HG03066 (cell line): ENCODE data around the gene ACSM5.

Experiments used
- ATAC-seq: cut with Tn5 transposase; IDR thresholded peaks from one replicate; pipeline ENCODE4 v1.9.1; 2021; ENCODE audit warnings: low read depth; ENCODE audit not compliant: unreplicated experiment

Gene ACSM5, protein sequence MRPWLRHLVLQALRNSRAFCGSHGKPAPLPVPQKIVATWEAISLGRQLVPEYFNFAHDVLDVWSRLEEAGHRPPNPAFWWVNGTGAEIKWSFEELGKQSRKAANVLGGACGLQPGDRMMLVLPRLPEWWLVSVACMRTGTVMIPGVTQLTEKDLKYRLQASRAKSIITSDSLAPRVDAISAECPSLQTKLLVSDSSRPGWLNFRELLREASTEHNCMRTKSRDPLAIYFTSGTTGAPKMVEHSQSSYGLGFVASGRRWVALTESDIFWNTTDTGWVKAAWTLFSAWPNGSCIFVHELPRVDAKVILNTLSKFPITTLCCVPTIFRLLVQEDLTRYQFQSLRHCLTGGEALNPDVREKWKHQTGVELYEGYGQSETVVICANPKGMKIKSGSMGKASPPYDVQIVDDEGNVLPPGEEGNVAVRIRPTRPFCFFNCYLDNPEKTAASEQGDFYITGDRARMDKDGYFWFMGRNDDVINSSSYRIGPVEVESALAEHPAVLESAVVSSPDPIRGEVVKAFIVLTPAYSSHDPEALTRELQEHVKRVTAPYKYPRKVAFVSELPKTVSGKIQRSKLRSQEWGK

DNA sequence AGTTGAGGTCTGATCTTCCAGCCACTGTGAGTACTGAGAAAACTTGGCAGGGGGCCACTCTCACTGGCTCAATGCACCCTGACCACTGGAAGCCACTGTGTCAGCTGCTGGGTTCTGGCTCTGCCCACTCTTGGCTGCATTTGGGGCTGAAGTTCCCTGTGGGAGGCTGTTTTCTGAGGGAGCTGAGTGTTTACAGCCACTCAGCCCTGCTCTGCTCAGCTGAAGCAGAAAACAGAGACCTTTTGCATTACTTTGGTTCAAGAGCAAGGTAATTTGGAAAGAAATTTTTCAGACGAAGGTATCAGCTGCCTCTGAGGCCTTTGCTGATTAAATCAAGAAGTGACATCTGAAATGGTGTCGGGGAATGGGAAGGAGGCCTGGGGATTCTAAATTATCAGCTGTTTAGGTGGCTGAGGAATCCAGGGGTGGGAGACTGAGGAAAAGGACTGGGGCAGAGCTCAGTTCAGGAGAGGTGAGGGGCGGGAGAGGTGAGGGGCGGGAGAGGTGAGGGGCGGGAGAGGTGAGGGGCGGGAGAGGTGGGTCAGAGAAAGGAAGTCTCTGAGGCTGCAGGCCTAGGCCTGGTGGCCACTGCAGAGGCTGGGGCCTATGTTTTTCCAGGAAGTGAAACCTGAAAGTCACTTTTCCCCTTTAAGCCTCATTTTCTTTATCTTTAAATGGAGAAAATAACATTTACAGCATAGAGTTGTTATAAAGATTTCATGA is at the start of gene ACSM5:
TSS of gene ACSM5 (plus strand) at position 137 of the 723 bp plus-strand sequence. CDS start 1,951 bp downstream, outside the sequence.
- ATAC-seq: no peak

DNA sequence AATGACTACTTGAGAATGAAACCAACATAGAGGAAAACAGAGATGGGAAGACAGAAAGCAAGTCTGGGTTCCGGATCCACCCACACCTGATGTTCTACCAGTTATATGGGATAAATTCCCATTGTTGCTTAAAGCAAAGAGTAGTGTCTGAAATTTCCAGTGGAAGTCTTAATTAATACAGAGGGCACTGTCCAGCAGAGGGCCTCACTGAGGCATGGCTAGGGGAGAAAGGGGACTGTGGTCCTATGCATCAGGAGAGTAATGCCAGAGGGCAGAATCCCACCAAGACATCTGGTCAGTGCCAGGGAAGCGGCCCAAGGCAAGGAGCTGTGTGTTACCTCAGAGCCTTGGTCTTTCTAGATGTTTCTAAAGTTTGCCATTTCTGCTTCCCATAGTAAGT is 49.3 kb upstream of the ACSM5 start:
- ATAC-seq: no peak

DNA sequence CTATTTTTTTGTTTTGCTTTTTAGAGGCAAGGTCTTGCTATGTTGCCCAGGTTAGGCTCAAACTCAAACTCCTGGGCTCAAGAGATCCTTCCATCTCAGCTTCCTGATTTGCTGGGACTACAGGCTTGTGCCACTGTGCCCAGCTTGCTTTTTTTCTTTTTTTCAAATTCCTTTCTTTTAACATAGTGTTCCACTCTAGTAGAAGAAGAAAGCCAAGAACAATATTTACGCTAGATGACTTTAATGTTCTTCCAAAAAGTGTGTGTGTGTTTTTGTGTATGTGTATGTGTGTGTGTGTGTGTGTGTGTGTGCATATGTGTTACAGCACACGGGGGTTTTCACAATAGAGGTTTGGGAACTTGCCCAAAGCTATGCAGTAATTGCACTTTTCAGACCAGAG is 46.1 kb upstream of the ACSM5 start:
- ATAC-seq: no peak

DNA sequence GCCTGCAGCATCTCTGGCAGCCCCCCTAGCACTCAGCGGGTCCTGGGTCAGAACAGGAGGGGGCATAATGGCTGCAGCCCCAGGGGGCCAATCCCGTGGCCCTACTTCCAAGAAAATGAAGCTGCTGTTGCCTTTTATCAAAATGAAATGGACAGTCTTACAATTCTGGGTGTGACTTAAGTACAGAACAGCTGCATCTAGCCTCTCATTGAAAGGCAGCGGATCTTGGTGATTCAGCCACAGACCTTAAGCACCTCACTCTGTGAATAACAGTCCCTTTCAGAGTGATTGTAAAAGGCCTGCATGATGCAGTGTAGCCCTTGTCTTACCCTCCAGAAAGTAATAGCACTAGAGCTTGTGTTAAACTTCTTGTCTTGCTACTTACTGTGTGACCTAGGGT is 45.3 kb upstream of the ACSM5 start:
- ATAC-seq: no peak

DNA sequence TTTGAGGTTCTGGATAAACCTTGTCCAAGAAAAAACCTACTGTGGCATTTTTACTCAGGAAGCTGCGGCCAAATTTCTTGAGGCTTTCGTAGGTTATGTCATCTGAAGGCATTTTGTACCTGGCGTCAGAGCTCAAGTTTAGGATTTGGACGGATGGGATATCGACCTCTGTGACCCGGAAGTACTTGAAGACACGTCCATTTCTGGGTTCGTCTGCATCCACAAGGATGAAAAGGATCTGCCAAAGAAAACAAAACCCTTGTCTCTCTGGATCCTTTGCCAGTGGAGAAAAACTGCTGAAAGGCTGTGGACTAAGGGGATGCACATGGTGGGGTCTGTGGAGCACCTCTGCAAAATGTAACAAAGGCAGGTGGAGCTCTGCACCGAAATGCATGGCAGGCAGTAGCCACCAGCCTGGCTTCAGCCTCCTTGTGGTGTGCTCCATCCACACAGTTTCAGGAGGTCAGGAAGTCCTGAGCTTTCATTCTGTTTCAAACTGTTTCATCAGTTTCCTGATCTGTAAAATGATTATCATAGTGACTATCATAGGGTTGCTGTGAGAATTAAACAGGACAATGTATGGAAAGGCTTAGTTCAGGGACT is 39.8 kb upstream of the ACSM5 start:
- no peak for ATAC-seq

DNA sequence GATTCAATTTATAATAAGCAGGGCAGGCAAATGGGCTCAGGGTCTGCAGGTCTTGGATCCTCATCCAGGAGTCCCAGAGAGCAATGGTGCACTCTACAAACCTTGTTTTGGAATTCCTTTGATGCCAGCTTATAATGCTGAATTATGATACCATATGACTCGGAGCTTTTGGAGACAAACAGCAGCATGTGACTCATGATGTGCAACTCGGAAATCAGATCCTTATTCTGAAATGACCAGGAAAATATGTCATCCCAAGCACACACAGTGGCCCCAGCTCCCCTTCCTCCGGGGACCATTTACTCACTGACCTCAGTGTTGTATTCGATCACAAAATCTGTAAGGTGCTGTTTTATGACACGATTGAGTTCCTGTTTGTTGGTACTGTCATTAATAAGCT is 36.6 kb upstream of the ACSM5 start:
- ATAC-seq: no peak

DNA sequence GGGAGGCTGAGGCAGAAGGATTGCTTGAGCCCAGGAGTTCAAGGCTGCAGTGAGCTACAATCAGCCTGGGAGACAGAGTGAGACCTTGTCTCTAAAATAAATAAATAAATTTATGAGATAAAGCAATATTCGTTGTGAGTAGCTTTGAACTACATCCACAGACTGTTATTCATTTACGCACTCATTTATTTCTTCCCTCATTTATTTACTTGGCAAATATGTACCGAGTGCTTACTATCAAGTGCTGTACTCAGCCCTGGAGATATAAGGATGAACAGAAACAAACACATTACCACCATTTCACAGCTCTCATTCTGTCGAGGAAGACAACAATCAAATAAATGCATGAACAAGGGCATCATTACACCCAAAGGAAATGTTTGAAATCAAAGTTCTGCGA is 32.2 kb upstream of the ACSM5 start:
- no peak for ATAC-seq

DNA sequence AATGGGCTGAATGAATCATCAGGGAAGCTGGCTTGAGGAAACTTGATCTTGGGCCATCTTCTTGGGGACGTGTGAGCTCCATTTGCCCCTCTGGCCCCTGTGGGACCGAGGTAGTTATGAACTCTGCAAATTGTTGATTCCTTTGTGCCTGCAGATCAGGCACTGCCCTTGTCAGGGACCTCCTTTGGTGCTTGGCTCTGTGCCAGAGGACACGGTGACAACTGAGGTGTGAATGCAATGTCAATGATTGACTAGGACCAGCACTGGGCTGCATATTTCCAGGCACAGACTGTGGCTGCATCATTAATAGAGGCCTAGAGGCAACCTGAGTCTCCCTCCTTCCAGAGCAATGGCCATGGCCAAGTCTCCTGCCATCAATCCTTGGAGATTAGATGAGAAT is 28.6 kb upstream of the ACSM5 start:
- no peak for ATAC-seq

DNA sequence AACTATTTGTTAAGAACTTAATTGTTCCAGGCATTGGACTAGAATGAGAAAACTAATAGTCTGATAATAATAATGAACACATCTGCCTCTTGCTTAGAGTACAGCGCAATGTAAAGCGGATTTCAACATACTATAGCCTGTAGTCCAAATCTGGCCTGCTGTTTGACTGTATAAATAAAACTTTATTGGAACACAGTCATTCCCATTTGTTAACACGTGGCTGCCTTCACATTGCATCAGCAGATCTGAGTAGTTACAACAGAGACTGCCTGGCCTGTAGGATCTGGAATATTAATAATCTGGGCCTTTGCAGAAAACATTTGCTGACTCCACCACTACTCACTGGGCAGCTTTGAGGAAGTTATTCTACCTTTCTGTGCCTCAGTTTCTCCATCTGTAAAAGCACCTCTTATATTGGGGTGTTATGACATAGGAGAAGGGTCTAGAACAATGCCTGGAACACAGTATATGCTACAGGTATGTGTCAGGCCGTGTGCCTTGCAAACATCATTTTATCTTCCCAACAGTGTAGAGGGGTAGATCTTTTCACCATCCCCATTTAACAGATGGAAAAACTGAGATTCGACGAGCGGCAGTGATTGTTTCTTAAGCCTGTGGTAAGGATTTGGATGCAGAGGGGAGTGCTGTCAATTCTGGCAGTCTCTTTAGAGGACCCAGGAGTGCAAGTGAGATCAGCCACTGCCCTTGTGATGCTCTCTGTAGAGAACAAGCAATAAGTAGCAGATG is 27.0 kb upstream of the ACSM5 start:
- ATAC-seq: no peak

DNA sequence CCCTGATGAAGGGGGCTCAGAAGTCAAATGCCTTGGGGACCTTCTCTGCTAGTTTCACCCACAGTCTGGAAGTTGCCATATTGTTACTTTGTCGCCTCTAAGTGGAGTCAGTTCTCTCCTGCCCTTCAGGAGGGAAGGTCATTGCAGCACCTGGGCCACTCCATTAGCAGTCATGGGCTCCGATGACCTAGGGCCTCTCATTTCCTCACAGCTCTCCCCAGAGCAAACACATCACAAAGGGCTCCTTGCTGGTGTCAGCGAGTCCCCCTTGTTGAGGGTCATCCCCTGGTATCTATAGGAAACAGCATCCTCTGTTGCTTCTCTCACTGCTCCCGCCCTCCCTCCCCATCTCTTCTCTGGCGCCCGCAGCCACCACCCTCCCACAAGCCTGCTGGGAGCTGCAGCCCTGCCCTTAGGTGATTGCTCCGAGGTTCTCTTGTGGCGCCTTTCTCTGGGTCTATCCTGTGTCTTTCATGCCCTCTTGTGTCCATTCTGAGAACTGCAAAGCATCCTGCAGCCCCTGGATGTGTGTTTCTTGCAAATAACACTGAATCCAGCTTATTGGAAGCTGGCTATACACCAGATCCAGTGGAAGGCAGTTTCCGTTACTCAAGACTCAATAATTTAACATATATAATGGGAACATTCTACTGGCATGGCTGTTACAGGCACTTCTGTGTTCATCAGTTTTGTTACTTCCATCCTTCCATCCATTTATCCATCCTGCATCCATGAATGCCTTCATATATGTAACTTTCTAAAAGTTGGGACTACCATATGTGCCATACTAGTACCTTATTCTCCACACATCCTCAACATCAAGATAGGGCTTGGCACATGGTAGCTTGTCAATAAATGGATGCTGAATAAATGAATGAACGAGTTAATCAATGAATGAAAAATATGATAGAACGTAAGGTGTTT is 26.0 kb upstream of the ACSM5 start:
- no peak for ATAC-seq

DNA sequence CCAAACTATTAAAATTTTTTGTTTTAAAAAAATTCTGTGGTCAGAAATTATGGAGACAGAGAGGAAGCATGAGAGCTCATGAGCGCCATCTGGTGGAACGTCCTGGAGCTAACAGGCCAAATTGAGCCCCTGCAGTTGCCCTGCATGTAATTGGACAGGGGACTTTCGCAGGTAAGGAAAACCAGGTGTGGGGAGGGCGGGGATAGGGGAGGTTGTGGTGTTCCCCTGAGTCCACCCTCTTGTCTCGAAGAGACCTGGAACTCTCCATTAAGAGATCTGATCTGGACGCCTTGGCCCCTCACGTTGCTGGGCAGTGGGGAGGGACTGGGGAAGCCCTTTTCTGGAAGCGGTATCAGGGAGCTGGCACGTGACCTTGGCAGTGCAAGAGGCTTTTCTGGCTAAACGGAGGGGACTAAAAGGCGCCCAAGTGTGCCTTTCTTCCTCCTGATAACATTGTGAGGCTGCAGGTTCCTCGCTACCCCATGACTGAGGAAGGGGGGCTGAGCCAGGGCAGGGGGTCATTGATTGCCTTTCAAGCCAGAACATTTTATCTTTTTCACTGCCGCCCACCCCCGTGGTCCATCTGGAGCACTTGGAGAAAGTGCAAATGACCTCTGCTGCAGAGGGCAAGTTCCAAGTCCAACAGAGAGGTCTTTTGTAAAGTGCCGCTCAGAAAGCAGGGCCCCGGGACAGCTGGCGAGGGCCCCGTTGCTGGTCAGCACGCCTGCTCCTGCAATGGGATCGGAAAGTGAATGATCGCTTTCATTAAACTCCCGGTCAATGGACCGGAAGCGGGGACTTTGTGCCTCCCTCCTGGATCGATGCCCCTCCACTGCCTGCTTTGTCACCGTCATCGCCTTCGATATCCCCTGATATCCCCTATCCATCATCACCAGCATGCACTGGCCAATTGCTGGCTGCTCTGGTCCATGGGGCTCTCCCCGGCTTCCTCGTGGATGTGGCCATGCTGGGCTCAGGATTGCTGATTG is 23.2 kb upstream of the ACSM5 start:
- no peak for ATAC-seq

DNA sequence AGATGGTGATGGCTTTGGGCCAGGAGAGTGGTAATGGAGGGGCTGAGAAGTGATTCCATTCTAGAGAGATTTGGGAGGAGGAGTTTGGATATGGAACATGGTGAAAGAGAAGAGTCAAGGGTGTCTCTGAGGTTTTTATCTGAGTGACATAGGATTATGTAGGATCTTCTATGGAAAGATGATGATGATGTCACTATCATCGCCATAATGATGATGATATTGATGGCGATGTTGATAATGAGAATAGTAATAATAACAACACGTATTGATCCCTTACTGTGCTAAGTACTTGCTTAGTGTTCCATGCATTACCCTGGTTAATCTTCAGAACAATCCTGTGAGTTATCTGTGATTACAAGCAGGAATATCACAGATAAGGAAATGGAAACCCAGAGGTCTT is 21.4 kb upstream of the ACSM5 start:
- ATAC-seq: no peak

DNA sequence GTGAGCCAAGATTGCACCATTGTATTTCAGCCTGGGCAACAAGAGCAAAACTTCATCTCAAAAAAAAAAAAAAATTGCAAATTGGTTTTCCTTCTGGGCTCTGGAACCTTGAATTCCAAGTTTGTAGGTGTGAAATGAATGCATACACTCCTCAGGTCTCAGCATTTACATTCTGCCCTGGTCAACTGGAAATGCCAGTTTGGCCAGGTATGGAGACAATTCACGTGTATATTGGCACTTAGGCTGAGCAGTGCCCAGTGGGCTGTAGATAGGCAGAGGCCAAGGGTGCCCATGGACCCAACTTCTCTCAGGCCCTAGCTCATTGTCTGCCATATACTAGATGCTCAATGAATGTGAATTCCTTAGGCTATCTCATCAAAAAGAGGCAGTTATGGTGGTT is 20.5 kb upstream of the ACSM5 start:
- no peak for ATAC-seq

DNA sequence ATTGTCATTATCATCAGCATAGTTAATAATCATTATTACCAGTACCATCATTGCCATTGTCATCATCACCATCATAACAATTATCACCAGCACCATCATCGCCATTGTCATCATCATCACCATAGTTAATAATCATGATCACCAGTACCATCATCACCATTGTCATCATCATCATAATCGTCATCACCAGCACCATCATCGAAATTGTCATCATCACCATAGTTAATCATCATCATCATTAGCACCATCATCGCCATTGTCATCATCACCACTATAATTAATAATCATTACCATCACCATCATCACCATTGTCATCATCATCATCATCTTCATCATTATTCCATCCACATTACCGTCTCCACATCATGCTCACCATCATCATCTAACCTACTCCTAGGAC is 18.3 kb upstream of the ACSM5 start:
- ATAC-seq: no peak

DNA sequence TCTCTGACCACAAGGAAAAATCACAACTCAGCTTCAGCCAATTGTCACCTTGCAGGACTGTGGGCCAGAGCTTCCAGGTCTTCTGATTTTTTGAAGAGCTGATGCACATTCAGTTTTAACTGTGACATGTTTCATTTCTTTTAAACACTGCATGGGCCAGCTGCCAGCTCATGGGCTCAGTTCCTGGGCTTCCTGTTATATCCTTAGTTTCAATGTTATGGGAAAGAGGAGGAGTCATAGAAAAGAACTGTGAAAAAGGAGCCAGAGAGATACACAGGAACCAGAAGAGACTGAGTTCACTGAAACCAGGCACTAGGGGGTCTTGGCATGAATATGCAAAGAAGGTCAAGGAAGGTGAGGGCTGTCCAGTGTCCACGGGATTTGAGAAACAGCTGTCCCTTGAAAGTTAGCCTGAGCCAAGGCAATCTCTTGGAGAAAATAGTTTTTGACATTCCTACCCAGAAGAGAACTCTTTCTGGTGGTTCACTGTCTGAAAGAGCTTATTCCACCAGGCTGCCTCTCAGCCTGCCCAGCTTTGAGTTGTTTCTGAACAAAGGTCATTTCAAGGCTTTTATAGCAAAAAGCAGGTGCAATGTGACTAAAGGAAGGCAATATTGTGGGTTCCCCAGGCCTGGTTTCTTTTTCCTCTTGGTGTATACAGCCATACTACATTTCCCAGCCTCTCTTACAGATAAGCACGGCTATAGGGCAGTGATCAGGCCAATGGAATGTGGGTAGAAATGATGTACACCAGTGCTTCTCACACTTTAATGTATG is 15.3 kb upstream of the ACSM5 start:
- no peak for ATAC-seq

DNA sequence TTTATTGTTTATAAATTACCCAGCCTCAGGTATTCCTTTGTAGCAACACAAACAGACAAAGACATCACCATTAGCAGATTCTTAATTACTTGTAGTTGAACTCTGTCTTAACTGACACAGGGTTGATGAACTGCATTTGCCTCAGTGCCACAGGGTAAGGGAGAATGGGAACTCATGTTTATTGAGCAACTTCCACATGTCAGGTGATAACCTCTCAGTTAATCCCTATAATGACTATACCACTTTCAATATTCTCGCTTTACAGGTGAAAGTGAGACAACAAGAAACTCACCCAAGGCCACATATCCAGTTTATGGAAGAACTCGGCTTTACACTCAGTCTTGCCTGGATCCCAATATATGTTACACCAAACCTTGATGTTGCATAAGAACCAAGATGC is 13.4 kb upstream of the ACSM5 start:
- no peak for ATAC-seq

DNA sequence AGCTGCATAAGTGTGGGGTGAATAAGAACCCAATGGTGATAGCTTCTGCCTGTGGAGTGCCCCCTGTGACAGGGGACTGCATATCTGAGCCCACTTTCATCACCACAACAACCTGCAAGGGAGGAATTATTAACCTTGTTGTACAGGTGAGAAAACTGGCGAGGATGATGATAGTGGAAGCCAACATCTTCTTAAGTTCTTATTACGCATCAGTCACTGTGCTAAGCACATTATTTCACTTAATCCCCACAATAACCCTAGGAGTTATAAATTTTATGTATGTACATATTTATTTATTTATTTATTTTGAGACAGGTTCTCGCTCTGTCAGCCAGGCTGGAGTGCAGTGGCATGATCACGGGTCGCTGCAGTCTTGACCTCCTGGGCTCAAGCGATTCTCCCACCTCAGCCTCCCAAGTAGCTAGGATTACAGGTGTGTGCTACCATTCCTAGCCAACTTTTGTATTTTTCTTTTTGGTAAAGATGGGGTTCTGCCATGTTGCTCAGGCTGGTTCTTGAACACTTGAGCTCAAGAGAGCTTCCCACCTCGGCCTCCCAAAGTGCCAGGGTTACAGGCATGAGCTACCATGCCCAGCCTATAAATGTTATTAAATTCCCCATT is 12.4 kb upstream of the ACSM5 start:
- ATAC-seq: no peak
